Measurements from ENCODE around the gene PPP6C.
A peak's percentile ranks its signal among the peaks of the same experiment; 100 is the strongest.

PPP6C gene

DNA sequence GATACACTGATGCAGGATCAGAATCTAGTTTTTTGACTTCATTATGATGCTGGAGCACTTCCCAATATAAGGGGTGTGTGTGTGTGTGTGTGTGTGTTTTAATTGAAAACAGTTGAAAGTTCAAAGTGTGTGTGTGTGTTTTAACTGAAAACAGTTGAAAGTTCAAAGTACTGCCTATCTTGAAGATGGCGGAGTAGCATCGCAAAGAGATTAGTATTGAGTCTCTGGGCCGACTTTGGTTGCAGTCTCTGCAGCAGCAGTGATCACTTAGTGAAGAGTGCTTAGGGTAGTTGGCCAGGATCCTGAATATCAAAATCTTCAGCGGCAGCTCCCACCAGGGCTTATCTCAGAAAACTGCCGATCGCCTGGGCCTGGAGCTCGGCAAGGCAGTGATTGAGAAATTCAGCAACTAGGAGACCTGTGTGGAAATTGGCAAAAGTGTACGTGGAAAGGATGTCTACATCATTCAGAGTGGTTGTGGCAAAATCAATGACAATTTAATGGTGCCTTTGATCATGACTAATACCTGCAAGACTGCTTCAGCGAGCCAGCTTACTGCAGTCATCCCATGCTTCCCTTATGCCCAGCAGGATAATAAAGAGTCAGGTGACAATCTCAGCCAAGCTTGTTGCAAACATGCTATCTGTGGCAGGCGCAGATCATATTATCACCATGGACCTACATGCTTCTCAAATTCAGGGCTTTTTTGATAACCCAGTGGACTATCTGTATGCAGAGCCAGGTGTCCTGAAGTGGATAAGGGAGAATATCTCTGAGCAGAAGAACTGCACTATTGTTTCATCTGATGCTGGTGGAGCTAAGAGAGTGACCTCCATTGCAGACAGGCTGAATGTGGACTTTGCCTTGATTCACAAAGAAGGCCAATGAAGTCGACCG lies 39.0 kb downstream of the PPP6C start:
- Histone ChIP-seq H3K27ac (ENCODE audit: low read length) (no peak overlapping the region), H3K4me3 (ENCODE audit: low read length) (no peak overlapping the region), H3K27me3 (ENCODE audit: insufficient read depth, low read length) (no peaks in the 10 kb centered on the region), H3K9ac (ENCODE audit: low read depth, low read length) (no peak overlapping the region), H3K36me3 (ENCODE audit: insufficient read depth, low read depth, low read length) (peaks cover 57% of the 10 kb centered on the region), H3K9me3 (ENCODE audit: insufficient read depth, low read depth, low read length) (no peaks in the 10 kb centered on the region), H3K4me1 (ENCODE audit: insufficient read depth, low read length) (no peaks in the 10 kb centered on the region)

DNA sequence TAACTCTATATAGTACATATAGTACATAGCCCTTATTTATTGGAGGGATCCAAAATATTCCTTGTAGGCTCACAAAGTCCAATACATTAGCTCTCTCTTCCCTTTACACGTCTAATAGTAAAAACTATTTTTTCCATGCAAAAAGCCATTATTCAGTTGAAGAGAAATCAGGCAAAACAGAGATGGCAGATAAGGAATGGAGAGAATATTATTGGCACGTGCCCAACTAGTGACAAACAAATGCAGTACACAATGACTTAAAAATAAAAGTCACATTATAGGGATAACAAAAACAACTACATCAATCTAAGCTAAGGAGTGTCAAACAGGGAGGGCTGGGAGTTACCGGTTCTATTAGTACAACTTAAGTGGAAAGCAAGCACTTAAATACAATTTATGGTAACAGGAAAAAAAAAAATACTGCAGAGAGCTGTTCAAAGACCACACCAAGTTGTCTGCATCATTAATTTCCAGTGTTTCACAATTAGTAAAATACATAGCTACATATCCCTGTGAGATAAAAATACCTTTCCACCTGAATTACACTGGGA lies 42.1 kb downstream of the PPP6C start:
- Histone ChIP-seq H3K27ac (ENCODE audit: low read length) (no peak overlapping the region), H3K4me3 (ENCODE audit: low read length) (no peak overlapping the region), H3K36me3 (ENCODE audit: insufficient read depth, low read depth, low read length) (peaks cover 30% of the 10 kb centered on the region), H3K27me3 (ENCODE audit: insufficient read depth, low read length) (no peaks in the 10 kb centered on the region), H3K4me1 (ENCODE audit: insufficient read depth, low read length) (no peaks in the 10 kb centered on the region; the same call in 1 of the 2 replicates), H3K9ac (ENCODE audit: low read depth, low read length) (no peak overlapping the region), H3K9me3 (ENCODE audit: insufficient read depth, low read depth, low read length) (no peaks in the 10 kb centered on the region)

GRCh38 chr9:125146247-125146646 lies 43.4 kb downstream of the PPP6C start:
- Histone ChIP-seq H3K4me3 (ENCODE audit: low read length) (no peak overlapping the region), H3K27ac (ENCODE audit: low read length) (no peak overlapping the region), H3K36me3 (ENCODE audit: insufficient read depth, low read depth, low read length) (peaks cover 26% of the 10 kb centered on the region), H3K9ac (ENCODE audit: low read depth, low read length) (no peak overlapping the region), H3K27me3 (ENCODE audit: insufficient read depth, low read length) (no peaks in the 10 kb centered on the region), H3K9me3 (ENCODE audit: insufficient read depth, low read depth, low read length) (no peaks in the 10 kb centered on the region), H3K4me1 (ENCODE audit: insufficient read depth, low read length) (no peaks in the 10 kb centered on the region; the same call in 1 of the 2 replicates)

GRCh38 chr9:125145425-125145824 lies 44.2 kb downstream of the PPP6C start:
- H3K4me3 ChIP-seq (ENCODE audit: low read length) = no peak overlapping the region
- peaks cover 21% of the 10 kb centered on the region for H3K36me3 ChIP-seq (ENCODE audit: insufficient read depth, low read depth, low read length)
- H3K27me3 ChIP-seq (ENCODE audit: insufficient read depth, low read length) = no peaks in the 10 kb centered on the region
- no peak overlapping the region for H3K27ac ChIP-seq (ENCODE audit: low read length)
- H3K4me1 ChIP-seq (ENCODE audit: insufficient read depth, low read length) = no peaks in the 10 kb centered on the region; the same call in 1 of the 2 replicates
- no peak overlapping the region for H3K9ac ChIP-seq (ENCODE audit: low read depth, low read length)
- no peaks in the 10 kb centered on the region for H3K9me3 ChIP-seq (ENCODE audit: insufficient read depth, low read depth, low read length)

- Histone ChIP-seq H3K4me3 (ENCODE audit: low read length) (peak within 1 kb of the TSS; percentile 94), H3K27me3 (ENCODE audit: insufficient read depth, low read length) (no peaks in the 10 kb centered on the region), H3K27ac (ENCODE audit: low read length) (no peak within 1 kb of the TSS), H3K9me3 (ENCODE audit: insufficient read depth, low read depth, low read length) (no peaks in the 10 kb centered on the region), H3K9ac (ENCODE audit: low read depth, low read length) (peak within 1 kb of the TSS; percentile 85), H3K36me3 (ENCODE audit: insufficient read depth, low read depth, low read length) (peaks cover 19% of the 10 kb centered on the region; the same call in 1 of the 2 replicates), H3K4me1 (ENCODE audit: insufficient read depth, low read length) (no peaks in the 10 kb centered on the region; the same call in 1 of the 2 replicates)
Measured at GRCh38 chr9:125143377-125144090, 46.1 kb downstream of the PPP6C start, which contains the start of gene SCAI. TSS of gene SCAI (minus strand) at chr9:125143528. CDS start at chr9:125143437, 91 bp downstream.

DNA sequence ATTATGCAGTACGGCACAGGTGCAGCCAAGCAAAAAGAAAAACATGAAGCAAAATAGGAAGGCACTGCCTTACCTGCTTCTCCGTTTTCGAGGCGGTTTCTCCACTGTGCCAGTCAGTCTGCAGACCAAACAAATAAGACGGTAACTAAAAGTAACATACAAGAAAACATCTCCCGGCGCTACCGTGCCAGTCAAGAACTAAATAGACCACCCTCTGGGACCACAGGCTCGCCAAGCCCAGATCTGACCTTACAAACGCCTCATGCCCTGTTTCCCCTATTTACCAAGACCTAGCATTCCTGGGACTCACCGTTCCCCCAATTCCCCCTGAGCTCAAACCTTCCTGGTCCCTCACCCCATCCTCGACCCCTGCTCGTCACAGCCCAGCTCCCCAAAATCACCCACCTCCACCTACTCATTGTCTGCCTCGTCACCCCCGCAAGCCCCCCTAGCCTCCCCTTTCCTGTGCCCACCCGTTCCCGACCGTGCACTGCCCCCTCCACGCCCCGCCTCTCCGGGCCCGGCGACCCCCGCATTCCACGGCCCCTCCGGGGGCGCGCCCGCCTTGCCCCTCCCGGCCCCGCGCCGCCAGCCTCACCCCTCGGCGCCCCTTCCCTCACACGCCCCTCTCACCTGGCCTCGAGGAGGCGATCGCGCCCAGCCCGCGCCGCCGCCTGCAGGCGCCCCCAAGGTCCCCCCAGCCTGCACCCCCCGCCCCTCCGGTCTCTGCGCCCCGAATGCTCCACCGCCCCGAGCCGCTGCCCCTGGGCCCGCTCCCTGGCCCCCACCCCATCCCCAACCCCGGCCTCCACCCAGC lies 46.8 kb downstream of the PPP6C start:
- peaks cover 19% of the 10 kb centered on the region; the same call in 1 of the 2 replicates for H3K36me3 ChIP-seq (ENCODE audit: insufficient read depth, low read depth, low read length)
- H3K9ac ChIP-seq (ENCODE audit: low read depth, low read length) = peak overlapping the region; percentile 85
- H3K4me3 ChIP-seq (ENCODE audit: low read length) = peak overlapping the region; percentile 94
- no peaks in the 10 kb centered on the region; the same call in 1 of the 2 replicates for H3K4me1 ChIP-seq (ENCODE audit: insufficient read depth, low read length)
- no peaks in the 10 kb centered on the region for H3K9me3 ChIP-seq (ENCODE audit: insufficient read depth, low read depth, low read length)
- H3K27me3 ChIP-seq (ENCODE audit: insufficient read depth, low read length) = no peaks in the 10 kb centered on the region
- no peak overlapping the region for H3K27ac ChIP-seq (ENCODE audit: low read length)

DNA sequence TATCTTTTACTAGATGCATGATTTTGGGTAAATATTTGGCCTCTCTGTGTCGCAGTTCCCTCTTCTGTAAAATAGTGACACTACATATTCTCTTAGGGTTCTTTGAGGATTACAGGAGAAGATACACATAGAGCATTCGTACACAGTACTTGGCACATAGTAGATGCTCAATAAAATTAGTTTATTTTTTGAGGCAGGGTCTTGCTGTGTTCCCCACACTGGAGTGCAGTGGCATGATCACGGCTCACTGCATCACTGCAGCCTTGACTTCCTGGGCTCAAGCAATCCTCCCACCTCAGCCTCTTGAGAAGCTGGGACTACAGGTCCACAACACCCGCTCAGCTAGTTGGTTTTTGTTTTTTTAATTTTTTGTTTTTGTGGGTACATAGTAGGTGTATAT lies 47.9 kb downstream of the PPP6C start:
- Histone ChIP-seq H3K27me3 (ENCODE audit: insufficient read depth, low read length) (no peaks in the 10 kb centered on the region), H3K27ac (ENCODE audit: low read length) (no peak overlapping the region), H3K36me3 (ENCODE audit: insufficient read depth, low read depth, low read length) (peaks cover 19% of the 10 kb centered on the region; the same call in 1 of the 2 replicates), H3K4me3 (ENCODE audit: low read length) (peak overlapping the region; percentile 94; the same call in 1 of the 2 replicates), H3K9me3 (ENCODE audit: insufficient read depth, low read depth, low read length) (no peaks in the 10 kb centered on the region), H3K9ac (ENCODE audit: low read depth, low read length) (peak overlapping the region; percentile 85; the same call in 1 of the 2 replicates), H3K4me1 (ENCODE audit: insufficient read depth, low read length) (no peaks in the 10 kb centered on the region; the same call in 1 of the 2 replicates)

DNA sequence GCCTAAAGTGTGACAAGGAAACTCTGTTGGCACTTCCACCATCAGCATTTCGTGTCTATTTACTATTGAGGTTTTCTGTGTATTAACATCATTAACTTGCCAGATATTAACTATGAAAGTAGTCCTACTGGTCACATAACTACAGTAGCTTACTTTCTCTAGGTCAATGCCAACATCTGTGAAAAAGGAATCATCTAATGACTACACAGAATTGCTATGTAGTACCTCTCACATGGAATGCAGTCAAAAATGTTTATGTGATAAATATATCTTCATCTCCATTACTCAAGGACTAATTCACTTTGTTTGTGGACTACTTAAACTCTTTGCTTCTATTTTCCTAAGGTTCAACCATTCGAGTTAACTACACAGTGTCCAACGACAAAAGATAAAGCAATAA lies 48.4 kb downstream of the PPP6C start:
- Histone ChIP-seq H3K36me3 (ENCODE audit: insufficient read depth, low read depth, low read length) (peaks cover 19% of the 10 kb centered on the region; the same call in 1 of the 2 replicates), H3K27ac (ENCODE audit: low read length) (no peak overlapping the region), H3K9me3 (ENCODE audit: insufficient read depth, low read depth, low read length) (no peaks in the 10 kb centered on the region), H3K27me3 (ENCODE audit: insufficient read depth, low read length) (no peaks in the 10 kb centered on the region), H3K4me1 (ENCODE audit: insufficient read depth, low read length) (no peaks in the 10 kb centered on the region; the same call in 1 of the 2 replicates), H3K9ac (ENCODE audit: low read depth, low read length) (peak overlapping the region; percentile 85; the same call in 1 of the 2 replicates), H3K4me3 (ENCODE audit: low read length) (no peak overlapping the region)

DNA sequence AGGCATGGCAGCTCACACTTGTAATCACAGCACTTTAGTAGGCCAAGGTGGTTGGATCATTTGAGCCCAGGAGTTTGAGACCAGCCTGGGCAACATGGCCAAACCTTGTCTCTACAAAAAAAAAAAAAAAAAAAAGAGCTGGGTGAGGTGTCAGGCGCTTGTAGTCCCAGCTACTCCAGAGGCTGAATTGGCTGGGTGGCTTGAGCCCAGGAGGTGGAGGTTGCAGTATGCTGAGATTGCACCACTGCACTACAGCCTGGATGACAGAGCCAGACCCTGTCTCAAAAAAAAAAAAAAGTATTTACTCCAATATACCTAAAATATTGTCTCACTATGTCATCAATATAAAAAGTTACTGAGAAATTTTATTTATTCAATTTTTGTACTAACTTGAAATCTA lies 49.0 kb downstream of the PPP6C start:
- no peak overlapping the region for H3K27ac ChIP-seq (ENCODE audit: low read length)
- peaks cover 19% of the 10 kb centered on the region; the same call in 1 of the 2 replicates for H3K36me3 ChIP-seq (ENCODE audit: insufficient read depth, low read depth, low read length)
- no peak overlapping the region for H3K4me3 ChIP-seq (ENCODE audit: low read length)
- no peaks in the 10 kb centered on the region for H3K9me3 ChIP-seq (ENCODE audit: insufficient read depth, low read depth, low read length)
- H3K4me1 ChIP-seq (ENCODE audit: insufficient read depth, low read length) = no peaks in the 10 kb centered on the region; the same call in 1 of the 2 replicates
- H3K27me3 ChIP-seq (ENCODE audit: insufficient read depth, low read length) = no peaks in the 10 kb centered on the region
- no peak overlapping the region for H3K9ac ChIP-seq (ENCODE audit: low read depth, low read length)

DNA sequence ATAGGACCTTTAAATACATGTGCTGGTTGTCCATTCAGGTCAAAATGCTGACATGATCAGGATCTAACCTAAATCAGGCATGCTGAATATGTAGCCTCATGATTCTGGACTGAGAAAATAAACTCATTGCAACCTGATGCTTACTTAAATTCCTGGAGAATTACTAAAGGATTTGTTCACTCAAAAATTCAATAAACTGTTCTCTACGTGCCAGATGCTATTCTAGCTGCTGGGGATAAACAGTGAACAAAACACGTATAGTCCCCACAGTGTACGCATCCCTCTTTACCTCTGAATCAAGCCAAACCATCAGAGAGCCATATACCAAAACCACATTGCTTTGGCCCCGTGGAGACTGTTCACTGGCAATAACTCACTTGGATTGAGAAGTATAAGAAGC lies 52.4 kb downstream of the PPP6C start:
- Histone ChIP-seq H3K4me1 (ENCODE audit: insufficient read depth, low read length) (no peaks in the 10 kb centered on the region; the same call in 1 of the 2 replicates), H3K36me3 (ENCODE audit: insufficient read depth, low read depth, low read length) (peaks cover 19% of the 10 kb centered on the region; the same call in 1 of the 2 replicates), H3K4me3 (ENCODE audit: low read length) (no peak overlapping the region), H3K9me3 (ENCODE audit: insufficient read depth, low read depth, low read length) (no peaks in the 10 kb centered on the region), H3K27me3 (ENCODE audit: insufficient read depth, low read length) (no peaks in the 10 kb centered on the region), H3K27ac (ENCODE audit: low read length) (no peak overlapping the region), H3K9ac (ENCODE audit: low read depth, low read length) (no peak overlapping the region)

DNA sequence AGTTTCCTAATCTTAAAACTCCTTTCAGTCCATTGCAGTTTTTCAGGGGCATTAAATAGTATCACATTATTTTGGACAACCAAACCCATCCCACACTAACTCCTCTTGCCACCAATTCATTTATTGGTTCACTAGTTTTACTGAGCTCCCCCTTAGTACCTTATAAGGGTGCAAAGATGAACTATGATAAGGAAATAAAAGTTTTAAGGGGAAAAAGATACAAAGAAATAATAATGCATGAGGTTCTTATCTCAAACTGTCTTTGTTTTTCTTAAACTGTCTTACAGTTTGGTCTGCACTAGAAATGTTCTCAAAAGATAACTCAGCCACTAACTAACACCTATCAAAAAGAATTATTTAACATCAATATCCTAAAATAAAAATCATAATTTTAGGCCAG lies 54.6 kb downstream of the PPP6C start:
- no peaks in the 10 kb centered on the region for H3K9me3 ChIP-seq (ENCODE audit: insufficient read depth, low read depth, low read length)
- H3K4me3 ChIP-seq (ENCODE audit: low read length) = no peak overlapping the region
- H3K9ac ChIP-seq (ENCODE audit: low read depth, low read length) = no peak overlapping the region
- H3K27ac ChIP-seq (ENCODE audit: low read length) = no peak overlapping the region
- no peaks in the 10 kb centered on the region for H3K27me3 ChIP-seq (ENCODE audit: insufficient read depth, low read length)
- peaks cover 7% of the 10 kb centered on the region; the same call in 1 of the 2 replicates for H3K36me3 ChIP-seq (ENCODE audit: insufficient read depth, low read depth, low read length)
- H3K4me1 ChIP-seq (ENCODE audit: insufficient read depth, low read length) = no peaks in the 10 kb centered on the region

Measured in iPS-20b (cell line).